Left renal cortex interstitium (tissue), 4 donors: ENCODE results near the gene NDUFAF3. TPM values are rescaled to one million over a fixed set of nuclear protein-coding genes. Genes with fewer than 3 reads are reported as not detected.

Experiments used
- DNase-seq, 4 donors: peaks; one replicate each; pipeline ENCODE4 v3.0.0-alpha.2; 2013; ENCODE audit warnings: low read depth in 4 of 4, low spot score in 2 of 4, missing footprints in 1 of 4
- polyA plus RNA-seq, 4 donors: library from polyadenylated mRNA; unstranded; fragments of 120-200 nt; gene quantifications; one replicate each; pipeline ENCODE4 v1.2.1, GENCODE V29; 2013; ENCODE audit not compliant: insufficient read length in 4 of 4

The NDUFAF3 gene, protein sequence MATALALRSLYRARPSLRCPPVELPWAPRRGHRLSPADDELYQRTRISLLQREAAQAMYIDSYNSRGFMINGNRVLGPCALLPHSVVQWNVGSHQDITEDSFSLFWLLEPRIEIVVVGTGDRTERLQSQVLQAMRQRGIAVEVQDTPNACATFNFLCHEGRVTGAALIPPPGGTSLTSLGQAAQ
- polyA plus RNA-seq, result 10 to 100 TPM; 60.5 to 91.6 (median 74.7) TPM

DNA sequence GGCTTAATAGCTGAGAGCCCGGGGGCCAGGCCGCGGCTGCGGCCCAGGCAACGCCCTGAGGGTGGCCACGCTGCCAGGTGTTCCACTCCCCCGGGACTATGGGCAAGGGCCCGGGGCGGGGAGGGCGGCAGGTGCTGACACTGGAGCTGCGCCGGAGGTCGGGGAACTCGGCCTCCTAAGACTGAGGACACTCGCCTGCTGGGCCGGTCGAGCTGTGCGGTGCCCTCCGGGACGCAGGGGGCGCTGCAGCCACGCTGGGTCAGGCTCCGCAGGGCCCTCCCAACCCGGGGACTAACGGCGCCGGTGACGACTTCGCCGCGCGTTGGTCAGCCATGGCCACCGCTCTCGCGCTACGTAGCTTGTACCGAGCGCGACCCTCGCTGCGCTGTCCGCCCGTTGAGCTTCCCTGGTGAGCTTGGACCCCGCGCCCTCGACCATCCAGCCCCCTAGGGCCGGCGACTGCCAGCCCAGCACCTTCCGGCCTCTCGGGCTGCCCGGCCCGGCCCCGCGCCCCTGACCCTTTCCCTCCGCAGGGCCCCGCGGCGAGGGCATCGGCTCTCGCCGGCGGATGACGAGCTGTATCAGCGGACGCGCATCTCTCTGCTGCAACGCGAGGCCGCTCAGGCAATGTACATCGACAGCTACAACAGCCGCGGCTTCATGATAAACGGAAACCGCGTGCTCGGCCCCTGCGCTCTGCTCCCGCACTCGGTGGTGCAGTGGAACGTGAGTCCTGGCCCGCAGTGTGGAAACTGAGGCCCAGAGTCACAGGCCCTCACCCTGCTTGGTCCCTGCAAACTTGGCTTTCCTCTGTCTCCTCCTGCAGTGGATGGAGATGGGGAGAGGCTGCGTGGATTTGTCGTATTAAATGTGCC, at the start of gene NDUFAF3:
TSS of gene NDUFAF3 (plus strand) at position 309 of the 875 bp plus-strand sequence. CDS start at position 333, 24 bp downstream.
- DNase-seq, result peak; percentile 81 to 86 (median 85)

GRCh38 chr3:48974076-48974864, 47.7 kb upstream of the NDUFAF3 start:
- no peak for DNase-seq

DNA sequence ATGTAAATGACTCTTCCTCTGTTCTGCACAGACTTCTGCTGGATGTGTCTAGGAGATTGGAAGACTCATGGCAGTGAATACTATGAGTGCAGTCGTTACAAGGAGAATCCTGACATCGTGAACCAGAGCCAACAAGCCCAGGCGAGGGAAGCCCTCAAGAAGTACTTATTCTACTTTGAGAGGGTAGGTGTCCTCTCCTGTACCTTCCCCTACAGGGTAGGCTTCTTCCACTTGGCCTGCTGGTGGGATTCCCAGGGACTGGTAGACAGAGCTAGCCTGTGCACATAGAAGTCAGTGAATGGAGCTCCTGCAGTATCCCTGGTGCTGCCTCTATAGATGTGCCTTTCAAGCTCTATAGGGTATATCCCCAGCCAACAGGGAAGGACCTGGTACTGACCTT, 42.5 kb upstream of the NDUFAF3 start:
- DNase-seq, result no peak

DNA sequence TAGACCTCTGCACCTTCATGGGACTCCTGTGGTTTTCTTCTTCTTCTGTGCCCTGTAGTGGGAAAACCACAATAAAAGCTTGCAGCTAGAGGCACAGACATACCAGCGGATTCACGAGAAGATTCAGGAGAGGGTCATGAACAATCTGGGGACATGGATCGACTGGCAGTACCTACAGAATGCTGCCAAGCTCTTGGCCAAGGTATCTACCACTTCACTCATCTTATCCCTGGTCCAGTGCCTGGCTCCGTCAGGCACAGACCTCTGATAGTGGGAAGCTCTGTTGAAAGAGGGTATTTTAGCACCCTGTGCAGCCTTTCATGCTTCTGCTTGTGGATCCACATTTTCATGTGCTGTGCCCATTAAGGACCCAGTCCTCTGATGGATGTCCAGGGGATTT, 41.6 kb upstream of the NDUFAF3 start:
- DNase-seq, result no peak

GRCh38 chr3:48982016-48982415, 39.9 kb upstream of the NDUFAF3 start:
- no peak for DNase-seq

DNA sequence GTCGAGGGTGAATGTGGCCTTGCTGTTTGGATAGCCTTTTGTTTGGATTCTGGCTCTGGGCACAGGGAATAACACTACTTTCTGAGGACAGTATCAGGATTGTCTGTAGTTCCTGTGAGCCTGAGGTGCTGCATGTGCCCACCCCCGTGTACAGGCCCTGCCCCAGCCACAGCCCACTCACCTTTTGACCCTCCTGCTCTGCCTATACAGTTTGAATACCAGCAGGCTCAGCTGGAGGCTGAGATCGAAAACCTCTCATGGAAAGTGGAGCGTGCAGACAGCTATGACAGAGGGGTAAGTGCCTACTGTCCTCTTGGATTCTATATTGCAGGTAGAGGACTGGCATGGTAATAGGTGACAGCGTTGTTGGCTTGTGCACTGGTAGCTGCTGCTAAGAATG, 39.2 kb upstream of the NDUFAF3 start:
- no peak for DNase-seq

DNA sequence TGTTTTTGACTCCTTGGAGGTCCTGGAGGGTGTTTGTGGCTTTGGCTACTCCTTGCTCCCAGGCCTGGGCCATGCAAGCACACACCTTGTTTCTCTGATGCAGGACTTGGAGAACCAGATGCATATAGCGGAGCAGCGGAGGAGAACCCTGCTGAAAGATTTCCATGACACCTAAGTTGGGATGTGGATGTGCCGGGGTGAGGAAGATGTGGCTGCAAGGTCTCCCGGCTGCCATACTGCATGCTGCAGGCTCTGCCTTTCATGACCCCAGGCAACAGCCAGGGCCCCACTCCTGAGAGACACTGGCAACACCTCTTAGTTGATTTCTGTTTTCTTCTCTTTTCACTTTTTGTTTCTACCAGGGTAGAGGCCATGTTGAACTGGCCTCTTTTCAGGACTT, 38.8 kb upstream of the NDUFAF3 start:
- DNase-seq, result no peak

GRCh38 chr3:48984663-48985062, 37.3 kb upstream of the NDUFAF3 start:
- no peak for DNase-seq

DNA sequence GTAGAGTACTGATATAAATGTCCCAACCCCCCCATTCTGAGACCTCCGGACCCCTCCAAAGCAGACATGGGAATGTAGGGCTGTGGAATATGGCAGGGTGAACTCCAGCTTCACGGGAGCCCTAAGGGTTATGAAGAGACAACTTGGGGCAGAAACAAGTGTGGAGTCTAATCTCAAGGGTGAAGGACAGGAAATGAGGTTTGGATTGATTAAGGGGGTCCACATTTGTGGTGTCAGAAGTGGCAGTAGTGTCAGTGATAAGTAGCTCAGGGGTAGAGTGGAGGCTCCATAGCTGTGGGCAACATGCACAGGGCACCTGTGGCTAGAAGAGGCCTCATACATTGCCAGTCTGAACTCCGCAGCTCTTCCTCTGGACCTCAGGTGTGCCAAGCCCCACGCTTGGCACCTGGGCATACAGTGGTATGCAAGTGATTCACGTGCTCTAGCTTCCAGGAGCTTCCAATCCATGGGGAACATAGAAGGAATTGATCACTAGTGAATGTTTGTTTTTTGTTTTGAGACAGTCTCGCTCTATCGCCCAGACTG, 36.0 kb upstream of the NDUFAF3 start:
- DNase-seq, result no peak

- DNase-seq, result no peak
These were observed 32.7 kb upstream of the NDUFAF3 start for GRCh38 chr3:48989126-48989795.

GRCh38 chr3:48989796-48990635, 31.9 kb upstream of the NDUFAF3 start, which contains the start of gene P4HTM:
Gene P4HTM (plus strand): TSS chr3:48990241. CDS start chr3:48990257, 16 bp downstream.
- DNase-seq, result peak in 2 of 4 donors; percentile 81 to 85

- no peak for DNase-seq
These were observed 31.1 kb upstream of the NDUFAF3 start for GRCh38 chr3:48990636-48991469.

- no peak for DNase-seq
These were observed 29.9 kb upstream of the NDUFAF3 start for GRCh38 chr3:48991851-48992545.

- no peak for DNase-seq
These were observed 28.1 kb upstream of the NDUFAF3 start for GRCh38 chr3:48993834-48994233.

GRCh38 chr3:48996640-48997039, 25.3 kb upstream of the NDUFAF3 start:
- DNase-seq, result no peak

GRCh38 chr3:48997102-48997635, 24.8 kb upstream of the NDUFAF3 start:
- DNase-seq, result no peak
